Measurements from ENCODE around the gene SPRN. TPM values are rescaled to one million over a fixed set of nuclear protein-coding genes. Genes with fewer than 3 reads are reported as not detected.
"Not testable (repeated sequence)": the region's sequence is repeated elsewhere in the genome, so short reads cannot be mapped to it uniquely, and the experiment has no call there.

SPRN gene
- not detected in 2 replicates for total RNA-seq (2014; rRNA removed; shearing (Covaris generic); ENCODE audit: low replicate concordance)

- DNase-seq, H3K9me3 ChIP-seq, H3K36me3 ChIP-seq, H3K4me3 ChIP-seq, H3K27me3 ChIP-seq: not testable (repeated sequence)
Observed at GRCh38 chr10:133424601-133425000, at the start of gene SPRN. Gene SPRN (minus strand): TSS chr10:133424625. CDS start chr10:133423681, 944 bp downstream.

- no peak for DNase-seq
Observed at GRCh38 chr10:133474027-133474426, 49.6 kb upstream of the SPRN start.

GRCh38 chr10:133473270-133473669 lies 48.8 kb upstream of the SPRN start:
- Histone ChIP-seq H3K9me3 (no peaks in the 10 kb centered on the region), H3K36me3 (no peaks in the 10 kb centered on the region)

More at GRCh38 chr10:133474027-133474426, 49.6 kb upstream of the SPRN start:
- H3K4me3 ChIP-seq: no peak overlapping the region
- H3K36me3 ChIP-seq: no peaks in the 10 kb centered on the region
- no peaks in the 10 kb centered on the region for H3K9me3 ChIP-seq
- no peaks in the 10 kb centered on the region for H3K27me3 ChIP-seq

GRCh38 chr10:133471300-133472109 lies 47.1 kb upstream of the SPRN start:
- H3K36me3 ChIP-seq: no peaks in the 10 kb centered on the region
- H3K9me3 ChIP-seq: no peaks in the 10 kb centered on the region
- no peak for DNase-seq
- H3K27me3 ChIP-seq: no peaks in the 10 kb centered on the region
- no peak overlapping the region for H3K4me3 ChIP-seq

More at GRCh38 chr10:133473270-133473669, 48.8 kb upstream of the SPRN start:
- no peak overlapping the region for H3K4me3 ChIP-seq
- DNase-seq: no peak
- no peaks in the 10 kb centered on the region for H3K27me3 ChIP-seq

GRCh38 chr10:133469205-133469604 lies 44.8 kb upstream of the SPRN start:
- H3K4me3 ChIP-seq, H3K27me3 ChIP-seq, H3K36me3 ChIP-seq, H3K9me3 ChIP-seq, DNase-seq: not testable (repeated sequence)

GRCh38 chr10:133467286-133467911 lies 43.0 kb upstream of the SPRN start:
- Histone ChIP-seq H3K36me3 (no peaks in the 10 kb centered on the region), H3K9me3 (no peaks in the 10 kb centered on the region), H3K27me3 (no peaks in the 10 kb centered on the region), H3K4me3 (no peak overlapping the region)
- no peak for DNase-seq

- H3K9me3 ChIP-seq: no peaks in the 10 kb centered on the region
- H3K4me3 ChIP-seq: no peak overlapping the region
- H3K36me3 ChIP-seq: no peaks in the 10 kb centered on the region
- H3K27me3 ChIP-seq: no peaks in the 10 kb centered on the region
- DNase-seq: no peak
Observed at GRCh38 chr10:133466683-133467275, 42.4 kb upstream of the SPRN start.

GRCh38 chr10:133465950-133466474 lies 41.6 kb upstream of the SPRN start:
- Histone ChIP-seq H3K36me3 (no peaks in the 10 kb centered on the region), H3K27me3 (no peaks in the 10 kb centered on the region), H3K4me3 (no peak overlapping the region), H3K9me3 (no peaks in the 10 kb centered on the region)
- no peak for DNase-seq

GRCh38 chr10:133465191-133465949 lies 40.9 kb upstream of the SPRN start:
- Histone ChIP-seq H3K4me3 (no peak overlapping the region), H3K36me3 (no peaks in the 10 kb centered on the region), H3K27me3 (no peaks in the 10 kb centered on the region), H3K9me3 (no peaks in the 10 kb centered on the region)
- DNase-seq: no peak

GRCh38 chr10:133464582-133465031 lies 40.2 kb upstream of the SPRN start:
- H3K36me3 ChIP-seq: no peaks in the 10 kb centered on the region
- no peak overlapping the region for H3K4me3 ChIP-seq
- DNase-seq: no peak
- no peaks in the 10 kb centered on the region for H3K27me3 ChIP-seq
- no peaks in the 10 kb centered on the region for H3K9me3 ChIP-seq

GRCh38 chr10:133462512-133463305 lies 38.3 kb upstream of the SPRN start:
- no peak overlapping the region for H3K4me3 ChIP-seq
- DNase-seq: no peak
- H3K9me3 ChIP-seq: no peaks in the 10 kb centered on the region
- H3K36me3 ChIP-seq: no peaks in the 10 kb centered on the region
- no peaks in the 10 kb centered on the region for H3K27me3 ChIP-seq

- Histone ChIP-seq H3K4me3 (no peak overlapping the region), H3K27me3 (no peaks in the 10 kb centered on the region), H3K9me3 (no peaks in the 10 kb centered on the region), H3K36me3 (no peaks in the 10 kb centered on the region)
- DNase-seq: no peak
Observed at GRCh38 chr10:133461841-133462240, 37.4 kb upstream of the SPRN start.

GRCh38 chr10:133461027-133461426 lies 36.6 kb upstream of the SPRN start:
- Histone ChIP-seq H3K4me3 (no peak overlapping the region), H3K9me3 (no peaks in the 10 kb centered on the region), H3K36me3 (no peaks in the 10 kb centered on the region), H3K27me3 (no peaks in the 10 kb centered on the region)
- no peak for DNase-seq

GRCh38 chr10:133460208-133460769 lies 35.9 kb upstream of the SPRN start:
- H3K9me3 ChIP-seq: no peaks in the 10 kb centered on the region
- DNase-seq: no peak
- no peaks in the 10 kb centered on the region for H3K36me3 ChIP-seq
- H3K4me3 ChIP-seq: no peak overlapping the region
- H3K27me3 ChIP-seq: no peaks in the 10 kb centered on the region

GRCh38 chr10:133459454-133460207 lies 35.2 kb upstream of the SPRN start:
- H3K9me3 ChIP-seq: no peaks in the 10 kb centered on the region
- DNase-seq: no peak
- H3K4me3 ChIP-seq: no peak overlapping the region
- H3K27me3 ChIP-seq: no peaks in the 10 kb centered on the region
- H3K36me3 ChIP-seq: no peaks in the 10 kb centered on the region
